Measurements from ENCODE around the gene LMBR1L. TPM values are rescaled to one million over a fixed set of nuclear protein-coding genes. Genes with fewer than 3 reads are reported as not detected.

Gene LMBR1L
- total RNA-seq, 1 experiment from 2014 or later: 26.4 TPM

- Mint-ChIP-seq H3K4me1 (ENCODE audit: low read depth, unreplicated experiment) (no peaks in the 10 kb centered on the region), H3K36me3 (ENCODE audit: insufficient read depth, unreplicated experiment) (no peaks in the 10 kb centered on the region), H3K27me3 (ENCODE audit: unreplicated experiment) (peaks cover 39% of the 10 kb centered on the region), H3K27ac (ENCODE audit: unreplicated experiment) (no peak overlapping the region), H3K4me3 (ENCODE audit: low read depth, unreplicated experiment) (no peak overlapping the region), H3K9me3 (ENCODE audit: low read depth, unreplicated experiment) (no peaks in the 10 kb centered on the region)
- peak; percentile 70 for DNase-seq
- TF ChIP-seq CTCF (IDR thresholded peaks at IDR 0.05; ENCODE audit: unreplicated experiment): peak; percentile 55
- intact Hi-C loops (cut with micrococcal nuclease; ENCODE audit: unreplicated experiment): loop anchor here (5.0 kb wide), 1 partner anchor 34 kb away; no protein-coding TSS in a partner anchor
- CTCF ChIA-PET: interaction anchor here (0.5 to 2.7 kb wide), 15 partner anchors 9 to 149 kb away, joined by 3 to 29 read pairs (median 6); partner anchors contain the start of genes LMBR1L, RHEBL1 and TUBA1B
- BruUV-seq (replicated peaks): no TSS peak
Observed at GRCh38 chr12:49088150-49088931, 22.3 kb downstream of the LMBR1L start.

DNA sequence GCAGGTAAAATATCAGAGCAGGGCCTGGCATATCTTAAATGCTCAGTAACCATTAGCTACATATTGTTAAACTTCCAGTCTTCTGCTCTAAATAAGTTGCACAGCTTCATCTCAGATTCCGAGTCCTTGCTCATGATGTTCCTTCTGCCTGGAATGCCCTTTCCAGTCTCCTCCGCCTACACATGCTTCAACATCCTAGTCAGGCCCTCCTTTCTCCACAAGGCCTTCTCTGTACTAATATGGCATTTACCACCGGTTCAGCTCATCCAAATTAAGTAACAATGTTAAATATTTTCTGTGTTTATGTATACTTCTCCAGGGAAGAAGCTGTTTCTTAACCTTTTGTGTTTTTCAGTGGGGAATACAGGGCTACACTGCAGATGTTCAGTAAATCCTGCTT lies 24.5 kb downstream of the LMBR1L start:
- no peak for TF ChIP-seq CTCF (IDR thresholded peaks at IDR 0.05; ENCODE audit: unreplicated experiment)
- DNase-seq: no peak
- BruUV-seq (replicated peaks): no TSS peak
- peaks cover 27% of the 10 kb centered on the region for H3K27me3 Mint-ChIP-seq (ENCODE audit: unreplicated experiment)
- CTCF ChIA-PET: no interaction called here
- H3K9me3 Mint-ChIP-seq (ENCODE audit: low read depth, unreplicated experiment): no peaks in the 10 kb centered on the region
- H3K27ac Mint-ChIP-seq (ENCODE audit: unreplicated experiment): no peak overlapping the region
- H3K4me1 Mint-ChIP-seq (ENCODE audit: low read depth, unreplicated experiment): no peaks in the 10 kb centered on the region
- H3K36me3 Mint-ChIP-seq (ENCODE audit: insufficient read depth, unreplicated experiment): no peaks in the 10 kb centered on the region
- H3K4me3 Mint-ChIP-seq (ENCODE audit: low read depth, unreplicated experiment): no peak overlapping the region
- intact Hi-C loops (cut with micrococcal nuclease; ENCODE audit: unreplicated experiment): loop anchor here (5.0 kb wide), 1 partner anchor 36 kb away; no protein-coding TSS in a partner anchor

DNA sequence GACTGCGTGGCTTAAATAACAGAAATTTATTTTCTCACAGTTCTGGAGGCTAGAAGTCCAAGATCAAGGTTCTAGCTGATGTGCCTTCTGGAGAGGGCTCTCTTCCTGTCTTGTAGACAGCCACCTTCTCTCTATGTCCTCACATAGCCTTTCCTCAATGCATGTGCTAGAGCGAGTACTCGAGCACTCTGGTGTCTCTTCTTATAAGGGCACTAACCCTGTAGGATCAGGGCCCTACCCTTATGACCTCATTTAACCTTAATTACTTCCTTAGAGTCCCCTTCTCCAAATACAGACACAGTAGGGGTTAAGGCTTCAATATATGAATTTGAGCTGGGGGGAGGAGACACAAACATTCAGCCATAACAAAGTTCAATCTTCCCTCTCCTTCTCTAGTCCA lies 26.2 kb downstream of the LMBR1L start:
- Mint-ChIP-seq H3K36me3 (ENCODE audit: insufficient read depth, unreplicated experiment) (no peaks in the 10 kb centered on the region), H3K27ac (ENCODE audit: unreplicated experiment) (no peak overlapping the region), H3K4me1 (ENCODE audit: low read depth, unreplicated experiment) (no peaks in the 10 kb centered on the region), H3K27me3 (ENCODE audit: unreplicated experiment) (peaks cover 27% of the 10 kb centered on the region), H3K4me3 (ENCODE audit: low read depth, unreplicated experiment) (no peak overlapping the region), H3K9me3 (ENCODE audit: low read depth, unreplicated experiment) (no peaks in the 10 kb centered on the region)
- no peak for DNase-seq
- BruUV-seq (replicated peaks): no TSS peak
- TF ChIP-seq CTCF (IDR thresholded peaks at IDR 0.05; ENCODE audit: unreplicated experiment): no peak
- intact Hi-C loops (cut with micrococcal nuclease; ENCODE audit: unreplicated experiment): no loop called here
- CTCF ChIA-PET: no interaction called here

- Mint-ChIP-seq H3K9me3 (ENCODE audit: low read depth, unreplicated experiment) (no peaks in the 10 kb centered on the region), H3K27me3 (ENCODE audit: unreplicated experiment) (peaks cover 21% of the 10 kb centered on the region), H3K27ac (ENCODE audit: unreplicated experiment) (no peak overlapping the region), H3K36me3 (ENCODE audit: insufficient read depth, unreplicated experiment) (no peaks in the 10 kb centered on the region), H3K4me1 (ENCODE audit: low read depth, unreplicated experiment) (no peaks in the 10 kb centered on the region), H3K4me3 (ENCODE audit: low read depth, unreplicated experiment) (no peak overlapping the region)
- no TSS peak for BruUV-seq (replicated peaks)
- TF ChIP-seq CTCF (IDR thresholded peaks at IDR 0.05; ENCODE audit: unreplicated experiment): no peak
- CTCF ChIA-PET: interaction anchor here (1.7 kb wide), 1 partner anchor 10 kb away, joined by 3 read pairs; the partner anchor contains the start of gene RHEBL1
- intact Hi-C loops (cut with micrococcal nuclease; ENCODE audit: unreplicated experiment): no loop called here
- DNase-seq: no peak
Observed at GRCh38 chr12:49079793-49080192, 30.9 kb downstream of the LMBR1L start.
